Neural cell (in vitro differentiated cells): Measurements from ENCODE around the gene PLA2G4C. TPM values are rescaled to one million over a fixed set of nuclear protein-coding genes. Genes with fewer than 3 reads are reported as not detected.

Experiments
- H2AFZ ChIP-seq: fragments of 200-600, 300-800 bp; sonication (generic), shearing (Covaris generic); 2 replicates; pipeline ENCODE4 v1.6.0; 2014; ENCODE audit warnings: low read depth, mild to moderate bottlenecking, antibody characterized with exemption, low read length, moderate library complexity
- H3F3A ChIP-seq: fragments of 200-600 bp; shearing (Covaris generic); 2 replicates; pipeline ENCODE4 v1.6.1; 2016; ENCODE audit warnings: mild to moderate bottlenecking, moderate library complexity, mixed read lengths, antibody characterized with exemption, low read length; ENCODE audit not compliant: insufficient read depth, poor library complexity, severe bottlenecking
- H3K27ac ChIP-seq: fragments of 200-600, 300-800 bp; sonication (generic), shearing (Covaris generic); 2 replicates; pipeline ENCODE4 v1.5.1; 2014; ENCODE audit warnings: mild to moderate bottlenecking, low read length, moderate library complexity
- H3K27me3 ChIP-seq: fragments of 300-800, 200-600 bp; sonication (generic), shearing (Covaris generic); 2 replicates; pipeline ENCODE4 v1.6.0; 2014; ENCODE audit warnings: mild to moderate bottlenecking, low read depth, low read length, moderate library complexity; ENCODE audit not compliant: insufficient read depth
- H3K36me3 ChIP-seq: fragments of 300-800, 200-600 bp; sonication (generic), shearing (Covaris generic); 2 replicates; pipeline ENCODE4 v1.5.1; 2014; ENCODE audit warnings: mild to moderate bottlenecking, antibody characterized with exemption, low read length, moderate library complexity; ENCODE audit not compliant: insufficient read depth
- H3K4me2 ChIP-seq: fragments of 300-800, 200-600 bp; sonication (generic), shearing (Covaris generic); 2 replicates; pipeline ENCODE4 v1.6.0; 2014; ENCODE audit warnings: mild to moderate bottlenecking, low read length
- H3K4me3 ChIP-seq: fragments of 300-800, 200-600 bp; sonication (generic), shearing (Covaris generic); 2 replicates; pipeline ENCODE4 v1.5.1; 2014; ENCODE audit warnings: mild to moderate bottlenecking, low read length, moderate library complexity
- H3K79me2 ChIP-seq: fragments of 200-600 bp; shearing (Covaris generic); replicated peaks from 2 replicates; pipeline ENCODE4 v1.6.0; 2014; ENCODE audit warnings: mild to moderate bottlenecking, low read length, moderate library complexity; ENCODE audit not compliant: insufficient read depth
- H3K9ac ChIP-seq: fragments of 300-800, 200-600 bp; sonication (generic), shearing (Covaris generic); 2 replicates; pipeline ENCODE4 v1.6.1; 2016; ENCODE audit warnings: mild to moderate bottlenecking, low read length, mixed read lengths
- H3K9me2 ChIP-seq: fragments of 200-600 bp; shearing (Covaris generic); 2 replicates; pipeline ENCODE4 v1.6.1; 2016; ENCODE audit warnings: mild to moderate bottlenecking, low read length, mixed read lengths; ENCODE audit not compliant: insufficient read depth
- H3K9me3 ChIP-seq: fragments of 200-600, 300-800 bp; sonication (generic), shearing (Covaris generic); 2 replicates; pipeline ENCODE4 v1.6.1; 2016; ENCODE audit warnings: mild to moderate bottlenecking, mixed run types, low read length, moderate library complexity, mixed read lengths
- H4K20me1 ChIP-seq: fragments of 200-600 bp; shearing (Covaris generic); 2 replicates; pipeline ENCODE4 v1.6.1; 2016; ENCODE audit warnings: mild to moderate bottlenecking, mixed run types; ENCODE audit not compliant: insufficient read depth
- EP300 ChIP-seq: fragments of 450-650 bp; conservative IDR thresholded peaks from 2 replicates; pipeline ENCODE4 v1.6.1; 2014; ENCODE audit warnings: antibody characterized with exemption, mild to moderate bottlenecking, moderate library complexity; ENCODE audit not compliant: poor library complexity, severe bottlenecking
- POLR2AphosphoS5 ChIP-seq: IDR thresholded peaks from 2 replicates; pipeline ENCODE4 v1.6.1; 2012
- SMC3 ChIP-seq: fragments of 450-650 bp; conservative IDR thresholded peaks from 2 replicates; pipeline ENCODE4 v1.6.1; 2014; ENCODE audit warnings: antibody characterized with exemption, mild to moderate bottlenecking, moderate library complexity; ENCODE audit not compliant: poor library complexity
- polyA plus RNA-seq: library from polyadenylated mRNA; depleted of rRNA; stranded (reverse); fragments of >200 nt; gene quantifications from 2 replicates; pipeline ENCODE4 v1.2.3, GENCODE V29; 2014
- TF ChIP-seq, protein P1 (sequence below): IDR thresholded peaks from 2 replicates; pipeline ENCODE4 v1.6.1; 2012; ENCODE audit warnings: borderline replicate concordance
- TF ChIP-seq, protein P2 (sequence below): fragments of 450-650 bp; IDR thresholded peaks from 2 replicates; pipeline ENCODE4 v1.5.1; 2014; ENCODE audit warnings: antibody characterized with exemption, mild to moderate bottlenecking, moderate library complexity; ENCODE audit not compliant: poor library complexity, severe bottlenecking

Gene PLA2G4C
- polyA plus RNA-seq, 1 donor from 2014 or later = 8.6 TPM

DNA sequence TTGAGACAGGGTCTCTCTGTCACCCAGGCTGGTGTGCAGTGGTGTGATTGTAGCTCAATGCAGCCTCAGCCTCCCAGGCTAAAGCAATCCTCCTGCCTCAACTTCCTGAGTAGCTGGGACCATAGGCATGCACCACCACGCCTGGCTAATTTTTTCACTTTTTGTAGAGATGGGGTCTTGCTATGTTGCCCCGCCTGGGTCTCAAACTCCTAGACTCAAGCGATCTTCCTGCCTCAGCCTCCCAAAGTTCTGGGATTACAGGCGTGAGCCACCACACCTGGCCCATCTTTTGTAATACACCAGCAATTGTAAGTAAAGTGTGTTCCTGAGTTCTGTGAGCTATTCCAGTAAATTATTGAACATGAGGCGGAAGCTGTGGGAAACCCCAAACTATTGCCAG, 6.7 kb downstream of the PLA2G4C start:
- H3K9me3 ChIP-seq = no peaks in the 10 kb centered on the region
- no peaks in the 10 kb centered on the region for H3K36me3 ChIP-seq
- no peaks in the 10 kb centered on the region for H3K79me2 ChIP-seq
- no peaks in the 10 kb centered on the region for H4K20me1 ChIP-seq
- H3F3A ChIP-seq = no peaks in the 10 kb centered on the region
- no peak overlapping the region for H3K4me3 ChIP-seq
- no peak overlapping the region for H3K9ac ChIP-seq
- no peak overlapping the region for H2AFZ ChIP-seq
- TF ChIP-seq, protein P1, sequence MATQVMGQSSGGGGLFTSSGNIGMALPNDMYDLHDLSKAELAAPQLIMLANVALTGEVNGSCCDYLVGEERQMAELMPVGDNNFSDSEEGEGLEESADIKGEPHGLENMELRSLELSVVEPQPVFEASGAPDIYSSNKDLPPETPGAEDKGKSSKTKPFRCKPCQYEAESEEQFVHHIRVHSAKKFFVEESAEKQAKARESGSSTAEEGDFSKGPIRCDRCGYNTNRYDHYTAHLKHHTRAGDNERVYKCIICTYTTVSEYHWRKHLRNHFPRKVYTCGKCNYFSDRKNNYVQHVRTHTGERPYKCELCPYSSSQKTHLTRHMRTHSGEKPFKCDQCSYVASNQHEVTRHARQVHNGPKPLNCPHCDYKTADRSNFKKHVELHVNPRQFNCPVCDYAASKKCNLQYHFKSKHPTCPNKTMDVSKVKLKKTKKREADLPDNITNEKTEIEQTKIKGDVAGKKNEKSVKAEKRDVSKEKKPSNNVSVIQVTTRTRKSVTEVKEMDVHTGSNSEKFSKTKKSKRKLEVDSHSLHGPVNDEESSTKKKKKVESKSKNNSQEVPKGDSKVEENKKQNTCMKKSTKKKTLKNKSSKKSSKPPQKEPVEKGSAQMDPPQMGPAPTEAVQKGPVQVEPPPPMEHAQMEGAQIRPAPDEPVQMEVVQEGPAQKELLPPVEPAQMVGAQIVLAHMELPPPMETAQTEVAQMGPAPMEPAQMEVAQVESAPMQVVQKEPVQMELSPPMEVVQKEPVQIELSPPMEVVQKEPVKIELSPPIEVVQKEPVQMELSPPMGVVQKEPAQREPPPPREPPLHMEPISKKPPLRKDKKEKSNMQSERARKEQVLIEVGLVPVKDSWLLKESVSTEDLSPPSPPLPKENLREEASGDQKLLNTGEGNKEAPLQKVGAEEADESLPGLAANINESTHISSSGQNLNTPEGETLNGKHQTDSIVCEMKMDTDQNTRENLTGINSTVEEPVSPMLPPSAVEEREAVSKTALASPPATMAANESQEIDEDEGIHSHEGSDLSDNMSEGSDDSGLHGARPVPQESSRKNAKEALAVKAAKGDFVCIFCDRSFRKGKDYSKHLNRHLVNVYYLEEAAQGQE = no peak
- TF ChIP-seq POLR2AphosphoS5 = no peak
- TF ChIP-seq, protein P2, sequence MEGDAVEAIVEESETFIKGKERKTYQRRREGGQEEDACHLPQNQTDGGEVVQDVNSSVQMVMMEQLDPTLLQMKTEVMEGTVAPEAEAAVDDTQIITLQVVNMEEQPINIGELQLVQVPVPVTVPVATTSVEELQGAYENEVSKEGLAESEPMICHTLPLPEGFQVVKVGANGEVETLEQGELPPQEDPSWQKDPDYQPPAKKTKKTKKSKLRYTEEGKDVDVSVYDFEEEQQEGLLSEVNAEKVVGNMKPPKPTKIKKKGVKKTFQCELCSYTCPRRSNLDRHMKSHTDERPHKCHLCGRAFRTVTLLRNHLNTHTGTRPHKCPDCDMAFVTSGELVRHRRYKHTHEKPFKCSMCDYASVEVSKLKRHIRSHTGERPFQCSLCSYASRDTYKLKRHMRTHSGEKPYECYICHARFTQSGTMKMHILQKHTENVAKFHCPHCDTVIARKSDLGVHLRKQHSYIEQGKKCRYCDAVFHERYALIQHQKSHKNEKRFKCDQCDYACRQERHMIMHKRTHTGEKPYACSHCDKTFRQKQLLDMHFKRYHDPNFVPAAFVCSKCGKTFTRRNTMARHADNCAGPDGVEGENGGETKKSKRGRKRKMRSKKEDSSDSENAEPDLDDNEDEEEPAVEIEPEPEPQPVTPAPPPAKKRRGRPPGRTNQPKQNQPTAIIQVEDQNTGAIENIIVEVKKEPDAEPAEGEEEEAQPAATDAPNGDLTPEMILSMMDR = no peak
- H3K4me2 ChIP-seq = no peak overlapping the region
- H3K27me3 ChIP-seq = no peaks in the 10 kb centered on the region
- no peak overlapping the region for H3K27ac ChIP-seq
- no peaks in the 10 kb centered on the region for H3K9me2 ChIP-seq

DNA sequence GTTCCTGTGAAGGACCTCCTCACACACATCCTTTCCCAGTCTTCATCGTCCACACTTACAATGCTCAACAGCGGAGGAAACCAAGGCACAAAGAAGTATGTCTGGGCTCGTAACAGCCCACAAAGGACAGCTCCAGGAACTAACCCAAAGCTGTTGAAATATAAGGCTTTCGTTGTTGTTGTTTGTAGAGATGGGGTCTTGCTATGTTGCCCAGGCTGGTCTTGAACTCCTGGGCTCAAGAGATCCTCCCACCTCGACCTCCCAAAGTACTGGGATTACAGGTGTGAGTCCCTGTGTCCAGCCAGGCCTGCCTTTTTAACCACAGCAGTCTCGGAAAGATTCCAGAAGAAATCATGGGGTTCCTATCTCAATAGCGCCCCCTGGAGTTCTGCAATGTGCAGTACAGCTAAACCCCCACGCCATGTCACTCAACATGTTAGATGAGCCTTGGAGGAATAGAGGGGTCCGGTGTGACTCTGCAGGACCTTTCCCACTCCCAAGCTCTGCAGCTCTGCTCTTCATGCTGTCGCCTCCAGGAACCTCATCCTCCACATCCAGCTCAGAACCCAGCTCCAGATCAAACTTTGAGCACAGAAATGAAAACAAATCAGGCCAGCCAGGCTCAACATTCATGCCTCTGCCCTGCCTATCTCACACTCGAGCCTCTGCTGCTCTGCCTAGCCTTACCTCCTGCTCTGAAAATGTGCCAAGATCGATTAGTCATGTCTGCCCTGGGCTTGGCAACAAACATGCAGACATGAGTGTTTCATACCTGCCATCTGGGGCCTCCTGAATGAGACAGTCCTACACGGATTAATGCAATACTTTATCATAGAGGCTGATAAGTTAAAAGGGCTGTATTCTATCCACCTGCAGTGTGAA, 7.5 kb downstream of the PLA2G4C start:
- no peaks in the 10 kb centered on the region for H3K36me3 ChIP-seq
- H3K9me3 ChIP-seq = no peaks in the 10 kb centered on the region
- no peaks in the 10 kb centered on the region for H3K79me2 ChIP-seq
- no peaks in the 10 kb centered on the region for H3K9me2 ChIP-seq
- H3K9ac ChIP-seq = no peak overlapping the region
- H3F3A ChIP-seq = no peaks in the 10 kb centered on the region
- H3K4me2 ChIP-seq = no peak overlapping the region
- TF ChIP-seq, protein P2 = peak; percentile 32
- TF ChIP-seq SMC3 (peak; percentile 10), EP300 (no peak)
- no peak overlapping the region for H2AFZ ChIP-seq
- H3K27me3 ChIP-seq = no peaks in the 10 kb centered on the region
- no peaks in the 10 kb centered on the region for H4K20me1 ChIP-seq
- no peak overlapping the region for H3K27ac ChIP-seq
- no peak overlapping the region for H3K4me3 ChIP-seq
